Ishikawa (cell line): ENCODE data around the gene ZNF212.

ENCODE experiments used
- CREB1 ChIP-seq: IDR thresholded peaks from 2 replicates; pipeline ENCODE4 v1.6.1; 2012; ENCODE audit warnings: low read depth
- EGR1 ChIP-seq: IDR thresholded peaks from 2 replicates; pipeline ENCODE4 v1.6.1; 2012
- EP300 ChIP-seq: IDR thresholded peaks from 2 replicates; pipeline ENCODE4 v1.6.1; 2012; ENCODE audit warnings: borderline replicate concordance
- FOXM1 ChIP-seq: IDR thresholded peaks from 2 replicates; pipeline ENCODE4 v1.6.1; 2012; ENCODE audit warnings: low read depth, borderline replicate concordance
- MAX ChIP-seq: IDR thresholded peaks from 2 replicates; pipeline ENCODE4 v1.6.1; 2012
- NFIC ChIP-seq: IDR thresholded peaks from 2 replicates; pipeline ENCODE4 v1.6.1; 2012
- RAD21 ChIP-seq: IDR thresholded peaks from 2 replicates; pipeline ENCODE4 v1.6.1; 2012; ENCODE audit warnings: low read depth
- REST ChIP-seq: IDR thresholded peaks from 2 replicates; pipeline ENCODE4 v1.6.1; 2012; ENCODE audit warnings: low read depth, mild to moderate bottlenecking
- TAF1 ChIP-seq: IDR thresholded peaks from 2 replicates; pipeline ENCODE4 v1.6.1; 2012; ENCODE audit warnings: low read depth, mild to moderate bottlenecking
- TCF12 ChIP-seq: IDR thresholded peaks from 2 replicates; pipeline ENCODE4 v1.6.1; 2012; ENCODE audit warnings: low read depth
- TEAD4 ChIP-seq: IDR thresholded peaks from 2 replicates; pipeline ENCODE4 v1.6.1; 2012
- USF1 ChIP-seq: IDR thresholded peaks from 2 replicates; pipeline ENCODE4 v1.6.1; 2012
- YY1 ChIP-seq: IDR thresholded peaks from 2 replicates; pipeline ENCODE4 v1.6.1; 2012; ENCODE audit warnings: low read depth
- ZBTB7A ChIP-seq: IDR thresholded peaks from 2 replicates; pipeline ENCODE4 v1.6.1; 2012; ENCODE audit warnings: low read depth

GRCh38 chr7:149286811-149287400 is 47.5 kb downstream of the ZNF212 start:
- TF ChIP-seq ZBTB7A (no peak), TAF1 (no peak), RAD21 (no peak), CREB1 (no peak), EP300 (no peak), MAX (no peak), YY1 (no peak), REST (no peak), EGR1 (no peak), TEAD4 (no peak), USF1 (no peak), NFIC (no peak), TCF12 (no peak), FOXM1 (no peak)
